Keratinocyte (primary cell): ENCODE results near the gene UGT1A10. TPM values are rescaled to one million over a fixed set of nuclear protein-coding genes. Genes with fewer than 3 reads are reported as not detected.

Experiments
- DNase-seq: peaks from one replicate; pipeline ENCODE4 v3.0.0-alpha.2; 2011; ENCODE audit warnings: low read depth, missing footprints, low spot score
- FAIRE-seq: peaks from 2 replicates; lab custom pipeline; 2011; peaks lifted over from hg19 to GRCh38; lab: Jason Lieb, UNC
- H2AFZ ChIP-seq: 2 replicates; pipeline ENCODE4 v1.6.0; 2012; ENCODE audit warnings: low read length, control low read depth, inconsistent platforms; ENCODE audit not compliant: control insufficient read depth
- H3K27ac ChIP-seq: 2 replicates; pipeline ENCODE4 v1.5.1; 2011; ENCODE audit warnings: low read length; ENCODE audit not compliant: control insufficient read depth, insufficient read depth
- H3K27me3 ChIP-seq: 3 replicates; pipeline ENCODE4 v1.6.0; 2011; ENCODE audit warnings: low read length; ENCODE audit not compliant: control insufficient read depth, insufficient read depth; ENCODE audit errors: extremely low read depth
- H3K36me3 ChIP-seq, 2 experiments: 2 replicates in 1 of 2; 3 replicates in 1 of 2; pipeline ENCODE4 v1.5.1; 2011; ENCODE audit warnings: low read length in 2 of 2, mild to moderate bottlenecking in 1 of 2; ENCODE audit not compliant: control insufficient read depth in 2 of 2, insufficient read depth in 2 of 2; ENCODE audit errors: extremely low read depth in 1 of 2
- H3K4me1 ChIP-seq: 3 replicates; pipeline ENCODE4 v1.5.1; 2011; ENCODE audit warnings: low read length; ENCODE audit not compliant: control insufficient read depth, insufficient read depth; ENCODE audit errors: extremely low read depth
- H3K4me2 ChIP-seq: 3 replicates; pipeline ENCODE4 v1.6.0; 2011; ENCODE audit warnings: low read depth, low read length; ENCODE audit not compliant: control insufficient read depth, insufficient read depth; ENCODE audit errors: extremely low read depth
- H3K4me3 ChIP-seq, 3 experiments: fragments of 200-600 bp in 1 of 3; sonication (generic) in 1 of 3; 2 replicates in 2 of 3; 3 replicates in 1 of 3; pipeline ENCODE4 v1.5.1; 2011 to 2016; ENCODE audit warnings: low read length in 3 of 3, mild to moderate bottlenecking in 3 of 3, control low read depth in 2 of 3, inconsistent platforms in 1 of 3, low read depth in 1 of 3, mixed read lengths in 1 of 3, mixed run types in 1 of 3, moderate library complexity in 1 of 3; ENCODE audit not compliant: control insufficient read depth in 2 of 3, insufficient read depth in 2 of 3; ENCODE audit errors: extremely low read depth in 1 of 3
- H3K79me2 ChIP-seq: 2 replicates; pipeline ENCODE4 v1.6.0; 2012; ENCODE audit warnings: low read length; ENCODE audit not compliant: control insufficient read depth, insufficient read depth
- H3K9ac ChIP-seq: 3 replicates; pipeline ENCODE4 v1.6.0; 2011; ENCODE audit warnings: low read length; ENCODE audit not compliant: control insufficient read depth, insufficient read depth; ENCODE audit errors: extremely low read depth
- H3K9me1 ChIP-seq: 3 replicates; pipeline ENCODE4 v1.6.0; 2011; ENCODE audit warnings: low read length; ENCODE audit not compliant: control insufficient read depth, insufficient read depth; ENCODE audit errors: extremely low read depth
- H3K9me3 ChIP-seq: 2 replicates; pipeline ENCODE4 v1.5.1; 2012; ENCODE audit warnings: low read depth, low read length; ENCODE audit not compliant: control insufficient read depth
- H4K20me1 ChIP-seq: 3 replicates; pipeline ENCODE4 v1.6.0; 2011; ENCODE audit warnings: low read length; ENCODE audit not compliant: control insufficient read depth, insufficient read depth; ENCODE audit errors: extremely low read depth
- CTCF ChIP-seq, 3 experiments: IDR thresholded peaks in 1 of 3; conservative IDR thresholded peaks in 1 of 3; optimal IDR thresholded peaks in 1 of 3; 2 replicates in 2 of 3; 3 replicates in 1 of 3; pipeline versions ENCODE3 to v1.5.1; 2011; ENCODE audit warnings: low read length in 3 of 3, mild to moderate bottlenecking in 3 of 3, moderate library complexity in 2 of 3, control low read depth in 1 of 3, inconsistent platforms in 1 of 3; ENCODE audit not compliant: insufficient read depth in 2 of 3; ENCODE audit errors: extremely low read depth in 1 of 3
- EZH2 ChIP-seq: IDR thresholded peaks from one replicate; pipeline ENCODE4 v1.6.1; 2012; ENCODE audit warnings: inconsistent platforms, mild to moderate bottlenecking, low read length, moderate library complexity
- dilution Hi-C: fragments of 300-500 bp; cut with MboI; formaldehyde crosslinking; loops from one replicate; pipeline ENCODE4 v1.7.0; 2020; ENCODE audit warnings: low sequenced_read_pairs; ENCODE audit not compliant: extremely low pct_ligation_motif_present
- polyA plus RNA-seq, 5 experiments: library from polyadenylated mRNA; depleted of rRNA in 3 of 5; stranded (reverse) in 3 of 5; stranded (forward) in 1 of 5; unstranded in 1 of 5; fragments of >200 nt; gene quantifications; 1 replicate in 1 of 5; 2 replicates in 3 of 5; 3 replicates in 1 of 5; pipeline versions ENCODE4 v1.2.1 to v1.2.3, GENCODE V29; 2011 to 2012; ENCODE audit warnings: missing spikeins in 2 of 5, low read depth in 1 of 5, low replicate concordance in 1 of 5

UGT1A10 gene
- polyA plus RNA-seq, 1 donor (not counting 4 experiments of a cell fraction or from before 2014, with no cell fraction given), result 2.0 TPM

DNA sequence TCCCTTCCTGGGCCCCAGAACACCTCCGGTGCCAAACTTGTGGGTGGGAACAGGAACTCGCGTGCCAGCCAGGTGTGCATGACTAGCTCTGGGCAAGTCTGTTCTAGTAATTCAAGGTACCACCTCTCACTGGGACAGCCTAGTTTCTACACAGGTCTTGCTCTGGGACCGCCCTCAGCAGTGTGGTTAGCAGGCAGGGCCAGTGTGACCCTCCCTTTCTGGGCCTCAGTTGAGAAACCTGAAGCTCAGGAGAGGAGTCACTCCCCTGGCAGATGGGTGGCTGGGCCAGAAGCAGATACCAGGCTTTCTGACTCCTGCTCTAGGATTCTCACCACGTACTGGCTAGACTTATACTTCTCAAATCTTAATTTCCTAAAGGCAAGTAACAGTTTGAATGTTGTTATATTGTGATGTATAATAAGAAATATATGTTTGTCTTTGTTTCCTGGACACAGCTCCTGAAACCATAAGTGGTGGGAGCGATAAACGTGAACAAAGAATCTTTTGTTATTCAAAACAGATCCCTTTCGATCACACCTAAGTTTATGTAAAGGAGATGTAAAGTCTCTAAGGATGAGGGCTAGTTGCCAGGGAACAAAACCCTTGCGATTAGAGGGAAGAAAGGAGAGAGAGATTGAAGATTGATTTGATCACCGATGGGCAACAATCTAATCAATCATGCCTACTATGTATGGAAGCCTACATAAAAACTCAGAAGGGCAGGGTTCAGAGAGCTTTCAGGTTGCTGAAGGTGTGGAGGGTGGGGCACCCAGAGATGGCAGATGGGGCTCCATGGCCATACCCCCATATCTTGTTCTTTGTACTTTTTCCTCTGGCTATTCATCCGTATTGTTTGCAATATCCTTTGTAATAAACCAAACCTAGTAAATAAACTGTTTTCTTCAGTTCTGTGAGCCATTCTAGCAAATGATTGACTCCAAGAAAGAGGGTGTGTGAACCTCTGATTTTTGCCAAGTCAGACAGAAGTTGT, 55.5 kb downstream of the UGT1A10 start:
- H3K9ac ChIP-seq, result peak overlapping the region; percentile 88
- H3K4me1 ChIP-seq, result peaks cover 53% of the 10 kb centered on the region
- DNase-seq (peak; percentile 99), FAIRE-seq (peak; percentile 99)
- H3K36me3 ChIP-seq, result peaks cover 0 to 5% of the 10 kb centered on the region in 2 experiments
- H3K9me3 ChIP-seq, result no peaks in the 10 kb centered on the region
- no peak overlapping the region for H2AFZ ChIP-seq
- H3K79me2 ChIP-seq, result peaks cover 49% of the 10 kb centered on the region
- no peaks in the 10 kb centered on the region for H3K9me1 ChIP-seq
- H3K27me3 ChIP-seq, result no peaks in the 10 kb centered on the region
- dilution Hi-C loops, result no loop called here
- no peaks in the 10 kb centered on the region for H4K20me1 ChIP-seq
- H3K4me3 ChIP-seq, result peak overlapping the region; percentile 56 to 86 (median 83)
- H3K27ac ChIP-seq, result peak overlapping the region; percentile 95
- no peak for TF ChIP-seq CTCF (optimal IDR thresholded peaks at IDR 0.05 in 1 of 3, IDR thresholded peaks at IDR 0.05 in 1 of 3, conservative IDR thresholded peaks at IDR 0.05 in 1 of 3; ENCODE audit: extremely low read depth in 1 of 3, insufficient read depth in 2 of 3, low read length in 3 of 3)
- peak overlapping the region; percentile 97 for H3K4me2 ChIP-seq

GRCh38 chr2:233692648-233693047, 56.4 kb downstream of the UGT1A10 start, which contains the start of gene UGT1A6:
UGT1A6 (plus strand) TSS chr2:233692890; CDS start chr2:233693005, 115 bp downstream.
- no peaks in the 10 kb centered on the region for H3K9me1 ChIP-seq
- H3K79me2 ChIP-seq, result peaks cover 58% of the 10 kb centered on the region
- peaks cover 0 to 5% of the 10 kb centered on the region in 2 experiments for H3K36me3 ChIP-seq
- FAIRE-seq, result no peak
- H3K27me3 ChIP-seq, result no peaks in the 10 kb centered on the region
- peak within 1 kb of the TSS; percentile 56 to 86 (median 83) for H3K4me3 ChIP-seq
- H2AFZ ChIP-seq, result no peak within 1 kb of the TSS
- no peaks in the 10 kb centered on the region for H3K9me3 ChIP-seq
- TF ChIP-seq CTCF (optimal IDR thresholded peaks at IDR 0.05 in 1 of 3, IDR thresholded peaks at IDR 0.05 in 1 of 3, conservative IDR thresholded peaks at IDR 0.05 in 1 of 3; ENCODE audit: extremely low read depth in 1 of 3, insufficient read depth in 2 of 3, low read length in 3 of 3) (no peak), EZH2 (no peak)
- H3K9ac ChIP-seq, result peak within 1 kb of the TSS; percentile 88
- DNase-seq, result no peak
- peak within 1 kb of the TSS; percentile 95 for H3K27ac ChIP-seq
- peaks cover 55% of the 10 kb centered on the region for H3K4me1 ChIP-seq
- no peaks in the 10 kb centered on the region for H4K20me1 ChIP-seq
- peak within 1 kb of the TSS; percentile 97 for H3K4me2 ChIP-seq
- dilution Hi-C loops, result no loop called here
